GM19372 (cell line): ENCODE results near the gene GHRHR.

Experiments used
- ATAC-seq: cut with Tn5 transposase; IDR thresholded peaks from one replicate; pipeline ENCODE4 v1.9.1; 2021; ENCODE audit warnings: mild to moderate bottlenecking, low read depth, moderate library complexity; ENCODE audit not compliant: unreplicated experiment

GHRHR gene

GRCh38 chr7:30927559-30927958, 36.2 kb upstream of the GHRHR start:
- no peak for ATAC-seq

- no peak for ATAC-seq
Measured at GRCh38 chr7:30928254-30928872, 35.4 kb upstream of the GHRHR start.

GRCh38 chr7:30929686-30930085, 34.1 kb upstream of the GHRHR start:
- ATAC-seq: no peak

GRCh38 chr7:30930621-30931020, 33.1 kb upstream of the GHRHR start:
- no peak for ATAC-seq

- no peak for ATAC-seq
Measured at GRCh38 chr7:30931161-30931928, 32.4 kb upstream of the GHRHR start.

GRCh38 chr7:30931929-30932540, 31.7 kb upstream of the GHRHR start:
- no peak for ATAC-seq

GRCh38 chr7:30932562-30932961, 31.2 kb upstream of the GHRHR start:
- no peak for ATAC-seq

GRCh38 chr7:30933124-30933974, 30.4 kb upstream of the GHRHR start:
- no peak for ATAC-seq

GRCh38 chr7:30934225-30934624, 29.5 kb upstream of the GHRHR start:
- no peak for ATAC-seq

- no peak for ATAC-seq
Measured at GRCh38 chr7:30934732-30935568, 28.8 kb upstream of the GHRHR start.

- no peak for ATAC-seq
Measured at GRCh38 chr7:30935569-30935877, 28.2 kb upstream of the GHRHR start.

- ATAC-seq: no peak
Measured at GRCh38 chr7:30936650-30937245, 27.0 kb upstream of the GHRHR start.

GRCh38 chr7:30937416-30937815, 26.3 kb upstream of the GHRHR start:
- no peak for ATAC-seq

- peak; percentile 87 for ATAC-seq
Measured at GRCh38 chr7:30938435-30939316, 25.1 kb upstream of the GHRHR start.

- ATAC-seq: no peak
Measured at GRCh38 chr7:30941582-30942323, 22.0 kb upstream of the GHRHR start.

GRCh38 chr7:30950197-30950596, 13.6 kb upstream of the GHRHR start:
- no peak for ATAC-seq

GRCh38 chr7:30954914-30955313, 8.8 kb upstream of the GHRHR start:
- ATAC-seq: no peak

- ATAC-seq: no peak
Measured at GRCh38 chr7:30956704-30957103, 7.0 kb upstream of the GHRHR start.
